Natural killer cell (primary cell): ENCODE data around the gene SH2D3C. TPM values are rescaled to one million over a fixed set of nuclear protein-coding genes. Genes with fewer than 3 reads are reported as not detected.

Source experiments
- ATAC-seq, 3 donors: fragments of 150-1000 bp in 2 of 3; fragments of 200-7000 bp in 1 of 3; cut with Tn5 transposase; 1 replicate in 1 of 3; 2 replicates in 2 of 3; pipeline ENCODE4 v1.10.0; 2021; ENCODE audit warnings: mild to moderate bottlenecking in 2 of 3, moderate library complexity in 2 of 3
- DNase-seq, 2 donors: peaks; one replicate each; pipeline versions ENCODE4 v3.0.0 to v3.0.0-alpha.2; 2013 to 2021; ENCODE audit warnings: mixed read lengths in 1 of 2
- H3K27ac ChIP-seq: one replicate; pipeline ENCODE4 v1.5.1; 2013; ENCODE audit warnings: mild to moderate bottlenecking, low read length
- H3K27me3 ChIP-seq: one replicate; pipeline ENCODE4 v1.6.1; 2013; ENCODE audit warnings: low read length; ENCODE audit not compliant: control insufficient read depth, insufficient read depth
- H3K36me3 ChIP-seq: one replicate; pipeline ENCODE4 v1.6.1; 2013; ENCODE audit warnings: low read length; ENCODE audit not compliant: control insufficient read depth, insufficient read depth
- H3K4me1 ChIP-seq: one replicate; pipeline ENCODE4 v1.6.1; 2013; ENCODE audit warnings: low read length; ENCODE audit not compliant: control insufficient read depth, insufficient read depth
- H3K4me3 ChIP-seq: one replicate; pipeline ENCODE4 v1.5.1; 2013; ENCODE audit warnings: low read length
- H3K9me3 ChIP-seq: one replicate; pipeline ENCODE4 v1.6.1; 2013; ENCODE audit warnings: low read length; ENCODE audit not compliant: control insufficient read depth, insufficient read depth
- H3K27ac Mint-ChIP-seq, 2 donors: one replicate each; pipeline ENCODE4 v1.8.0; 2022; ENCODE audit warnings: mild to moderate bottlenecking in 2 of 2, mixed read lengths in 2 of 2, moderate library complexity in 1 of 2
- H3K27me3 Mint-ChIP-seq, 2 donors: one replicate each; pipeline ENCODE4 v1.8.0; 2022; ENCODE audit warnings: low read depth in 2 of 2, mixed read lengths in 2 of 2
- H3K36me3 Mint-ChIP-seq: one replicate; pipeline ENCODE4 v1.8.0; 2022; ENCODE audit warnings: mixed read lengths
- H3K4me1 Mint-ChIP-seq, 2 donors: one replicate each; pipeline ENCODE4 v1.8.0; 2022; ENCODE audit warnings: mixed read lengths in 2 of 2
- H3K4me3 Mint-ChIP-seq: one replicate; pipeline ENCODE4 v1.8.0; 2022; ENCODE audit warnings: mild to moderate bottlenecking, moderate library complexity, mixed read lengths
- H3K9me3 Mint-ChIP-seq, 2 donors: one replicate each; pipeline ENCODE4 v1.8.0; 2022; ENCODE audit warnings: mixed read lengths in 2 of 2
- CTCF ChIP-seq: fragments of 200-600 bp; IDR thresholded peaks from one replicate; pipeline ENCODE4 v1.8.0; 2022; ENCODE audit warnings: antibody characterized with exemption
- WGBS: methylation state at CpG from one replicate; pipeline ENCODE4 v1.1.7; 2013; ENCODE audit warnings: missing lambda C conversion rate; ENCODE audit not compliant: insufficient coverage; 5-methylcytosine and 5-hydroxymethylcytosine counted together
- intact Hi-C: fragments of 100-400 bp; cut with micrococcal nuclease; formaldehyde crosslinking; loops from one replicate; pipeline ENCODE4 v1.14.2; 2022
- total RNA-seq, 4 donors: library from RNA; stranded (reverse); fragments of 120-200 nt in 1 of 4; gene quantifications; one replicate each; pipeline versions ENCODE4 v1.2.3 to v1.2.4, GENCODE V29; 2013 to 2022

Gene SH2D3C
- total RNA-seq, 3 donors from 2014 or later (not counting 1 experiment from before 2014, with no cell fraction given): 42.8 to 86.8 (median 56.6) TPM

GRCh38 chr9:127712867-127713266 lies 65.6 kb downstream of the SH2D3C start:
- Histone ChIP-seq H3K36me3 (no peaks in the 10 kb centered on the region), H3K4me1 (peaks cover 51% of the 10 kb centered on the region), H3K9me3 (no peaks in the 10 kb centered on the region), H3K27me3 (no peaks in the 10 kb centered on the region), H3K27ac (no peak overlapping the region), H3K4me3 (no peak overlapping the region)
- H3K27ac Mint-ChIP-seq: no peak overlapping the region
- TF ChIP-seq CTCF: no peak
- 93% methylated on average over 10 of the region's 10 CpGs for WGBS
- H3K27me3 Mint-ChIP-seq: no peaks in the 10 kb centered on the region
- ATAC-seq (no peak), DNase-seq (no peak)
- H3K4me3 Mint-ChIP-seq: no peak overlapping the region
- no peaks in the 10 kb centered on the region for H3K36me3 Mint-ChIP-seq
- H3K9me3 Mint-ChIP-seq: no peaks in the 10 kb centered on the region
- intact Hi-C loops: no loop called here
- H3K4me1 Mint-ChIP-seq: peaks cover 25 to 38% of the 10 kb centered on the region in 2 donors

GRCh38 chr9:127712371-127712770 lies 66.1 kb downstream of the SH2D3C start:
- no peak overlapping the region for H3K4me3 Mint-ChIP-seq
- no peaks in the 10 kb centered on the region for H3K36me3 Mint-ChIP-seq
- no peak for DNase-seq
- H3K36me3 ChIP-seq: no peaks in the 10 kb centered on the region
- TF ChIP-seq CTCF: no peak
- no peak overlapping the region for H3K27ac ChIP-seq
- H3K4me3 ChIP-seq: no peak overlapping the region
- no peak for ATAC-seq
- intact Hi-C loops: no loop called here
- 92% methylated on average over 11 of the region's 11 CpGs for WGBS
- H3K27me3 ChIP-seq: no peaks in the 10 kb centered on the region
- no peaks in the 10 kb centered on the region for H3K9me3 ChIP-seq
- no peaks in the 10 kb centered on the region for H3K9me3 Mint-ChIP-seq
- H3K4me1 ChIP-seq: peaks cover 52% of the 10 kb centered on the region
- H3K4me1 Mint-ChIP-seq: peaks cover 30 to 43% of the 10 kb centered on the region in 2 donors
- H3K27ac Mint-ChIP-seq: no peak overlapping the region
- no peaks in the 10 kb centered on the region for H3K27me3 Mint-ChIP-seq

- H3K27ac ChIP-seq: no peak overlapping the region
- no peaks in the 10 kb centered on the region for H3K9me3 Mint-ChIP-seq
- H3K27ac Mint-ChIP-seq: no peak overlapping the region
- H3K4me3 Mint-ChIP-seq: no peak overlapping the region
- H3K27me3 Mint-ChIP-seq: no peaks in the 10 kb centered on the region
- no peak overlapping the region for H3K4me3 ChIP-seq
- no peak for TF ChIP-seq CTCF
- H3K27me3 ChIP-seq: no peaks in the 10 kb centered on the region
- H3K4me1 Mint-ChIP-seq: peaks cover 31 to 44% of the 10 kb centered on the region in 2 donors
- intact Hi-C loops: no loop called here
- no peaks in the 10 kb centered on the region for H3K9me3 ChIP-seq
- H3K4me1 ChIP-seq: peaks cover 49% of the 10 kb centered on the region
- ATAC-seq (no peak), DNase-seq (no peak)
- no peaks in the 10 kb centered on the region for H3K36me3 ChIP-seq
- no peaks in the 10 kb centered on the region for H3K36me3 Mint-ChIP-seq
- 92% methylated on average over 11 of the region's 11 CpGs for WGBS
Measured at GRCh38 chr9:127711831-127712274, 66.6 kb downstream of the SH2D3C start.

GRCh38 chr9:127711226-127711701 lies 67.2 kb downstream of the SH2D3C start:
- no peaks in the 10 kb centered on the region for H3K36me3 ChIP-seq
- Mint-ChIP-seq H3K27ac (peak overlapping the region in 1 of 2 donors; percentile 69), H3K9me3 (no peaks in the 10 kb centered on the region), H3K36me3 (no peaks in the 10 kb centered on the region), H3K4me3 (peak overlapping the region; percentile 21), H3K27me3 (no peaks in the 10 kb centered on the region), H3K4me1 (peaks cover 31 to 44% of the 10 kb centered on the region in 2 donors)
- peaks cover 44% of the 10 kb centered on the region for H3K4me1 ChIP-seq
- no peak for TF ChIP-seq CTCF
- DNase-seq (no peak), ATAC-seq (no peak)
- WGBS: 18% methylated on average over 9 of the region's 9 CpGs
- H3K27me3 ChIP-seq: no peaks in the 10 kb centered on the region
- H3K4me3 ChIP-seq: no peak overlapping the region
- intact Hi-C loops: no loop called here
- no peaks in the 10 kb centered on the region for H3K9me3 ChIP-seq
- H3K27ac ChIP-seq: no peak overlapping the region
